ENCODE measurements around the gene FHIT.
"Not testable (repeated sequence)": the region's sequence is repeated elsewhere in the genome, so short reads cannot be mapped to it uniquely, and the experiment has no call there.

FHIT gene

DNA sequence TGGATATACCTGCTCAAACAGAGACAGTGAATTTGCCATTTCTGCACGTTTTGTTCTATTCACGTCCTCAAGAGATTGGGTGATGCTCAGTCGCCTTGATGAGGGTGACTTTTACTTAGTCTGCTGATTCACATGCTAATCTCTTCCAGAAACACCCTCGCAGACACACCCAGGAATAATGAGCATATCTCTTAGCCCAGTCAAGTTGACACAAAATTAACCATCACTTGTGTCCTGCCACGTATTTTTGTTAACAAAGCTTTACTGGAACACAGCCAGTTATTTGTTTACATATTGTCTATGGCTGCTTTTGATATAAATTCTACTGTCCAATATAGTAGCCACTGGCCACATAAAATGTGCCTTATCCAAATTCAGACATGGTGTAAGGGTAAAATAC is 218.3 kb downstream of the FHIT start:
- in situ Hi-C loops (cut with MboI; ENCODE audit: low sequenced_read_pairs, unreplicated experiment), result no loop called here
- TF ChIP-seq, protein P1, sequence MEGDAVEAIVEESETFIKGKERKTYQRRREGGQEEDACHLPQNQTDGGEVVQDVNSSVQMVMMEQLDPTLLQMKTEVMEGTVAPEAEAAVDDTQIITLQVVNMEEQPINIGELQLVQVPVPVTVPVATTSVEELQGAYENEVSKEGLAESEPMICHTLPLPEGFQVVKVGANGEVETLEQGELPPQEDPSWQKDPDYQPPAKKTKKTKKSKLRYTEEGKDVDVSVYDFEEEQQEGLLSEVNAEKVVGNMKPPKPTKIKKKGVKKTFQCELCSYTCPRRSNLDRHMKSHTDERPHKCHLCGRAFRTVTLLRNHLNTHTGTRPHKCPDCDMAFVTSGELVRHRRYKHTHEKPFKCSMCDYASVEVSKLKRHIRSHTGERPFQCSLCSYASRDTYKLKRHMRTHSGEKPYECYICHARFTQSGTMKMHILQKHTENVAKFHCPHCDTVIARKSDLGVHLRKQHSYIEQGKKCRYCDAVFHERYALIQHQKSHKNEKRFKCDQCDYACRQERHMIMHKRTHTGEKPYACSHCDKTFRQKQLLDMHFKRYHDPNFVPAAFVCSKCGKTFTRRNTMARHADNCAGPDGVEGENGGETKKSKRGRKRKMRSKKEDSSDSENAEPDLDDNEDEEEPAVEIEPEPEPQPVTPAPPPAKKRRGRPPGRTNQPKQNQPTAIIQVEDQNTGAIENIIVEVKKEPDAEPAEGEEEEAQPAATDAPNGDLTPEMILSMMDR (IDR thresholded peaks at IDR 0.05; ENCODE audit: borderline replicate concordance, control extremely low read depth, extremely low read depth, insufficient read depth, missing control alignments), result no peak
- DNase-seq (ENCODE audit: low spot score), result no peak

DNA sequence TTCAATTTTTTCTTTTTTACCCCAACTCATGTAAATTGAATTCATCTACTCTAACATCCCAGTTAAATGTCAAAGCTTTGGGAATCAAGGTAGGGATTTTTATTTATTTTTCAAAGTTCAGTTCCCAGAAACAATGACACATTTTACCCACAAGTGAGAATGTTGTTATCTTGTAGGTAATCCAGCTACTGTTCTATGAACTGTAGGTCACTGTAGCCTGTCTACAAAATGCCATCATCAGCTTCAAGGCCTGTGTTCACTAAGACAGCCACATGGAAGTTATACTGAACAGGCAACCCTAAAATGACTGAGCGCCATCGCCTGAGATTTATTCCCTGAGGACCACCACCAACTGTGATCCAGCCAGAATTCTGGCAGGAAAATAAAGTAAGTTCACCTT is 219.7 kb downstream of the FHIT start:
- DNase-seq (ENCODE audit: low spot score), result no peak
- TF ChIP-seq, protein P1 (IDR thresholded peaks at IDR 0.05; ENCODE audit: borderline replicate concordance, control extremely low read depth, extremely low read depth, insufficient read depth, missing control alignments), result no peak
- in situ Hi-C loops (cut with MboI; ENCODE audit: low sequenced_read_pairs, unreplicated experiment), result no loop called here

DNA sequence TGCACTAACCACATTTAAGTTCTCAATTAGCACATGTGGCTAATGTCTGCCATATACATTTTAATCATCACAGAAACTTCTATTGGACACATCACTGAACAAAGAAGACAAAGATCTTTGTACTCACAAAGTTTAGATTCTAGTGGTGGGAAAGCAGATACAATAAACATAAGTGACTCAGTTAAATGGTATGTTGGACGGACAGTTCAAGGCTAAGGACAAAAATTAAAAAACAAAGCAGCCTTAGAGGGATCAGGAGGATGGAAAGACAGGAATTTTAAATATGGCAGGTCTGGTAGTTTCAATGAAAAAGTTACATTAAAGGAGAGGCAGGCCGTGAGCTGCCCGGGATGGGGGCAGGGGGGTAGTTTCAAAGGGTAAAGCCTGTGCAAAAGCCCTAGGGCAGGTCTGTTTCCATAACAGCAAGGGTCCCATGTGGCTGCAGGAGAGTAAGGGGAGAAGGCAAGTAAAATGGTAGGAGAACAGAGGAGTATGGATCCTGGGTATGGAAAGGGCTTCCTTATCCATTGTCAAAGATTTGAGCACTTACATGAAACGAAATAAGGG is 220.7 kb downstream of the FHIT start:
- in situ Hi-C loops (cut with MboI; ENCODE audit: low sequenced_read_pairs, unreplicated experiment), result no loop called here
- TF ChIP-seq, protein P1 (IDR thresholded peaks at IDR 0.05; ENCODE audit: borderline replicate concordance, control extremely low read depth, extremely low read depth, insufficient read depth, missing control alignments), result no peak
- no peak for DNase-seq (ENCODE audit: low spot score)

DNA sequence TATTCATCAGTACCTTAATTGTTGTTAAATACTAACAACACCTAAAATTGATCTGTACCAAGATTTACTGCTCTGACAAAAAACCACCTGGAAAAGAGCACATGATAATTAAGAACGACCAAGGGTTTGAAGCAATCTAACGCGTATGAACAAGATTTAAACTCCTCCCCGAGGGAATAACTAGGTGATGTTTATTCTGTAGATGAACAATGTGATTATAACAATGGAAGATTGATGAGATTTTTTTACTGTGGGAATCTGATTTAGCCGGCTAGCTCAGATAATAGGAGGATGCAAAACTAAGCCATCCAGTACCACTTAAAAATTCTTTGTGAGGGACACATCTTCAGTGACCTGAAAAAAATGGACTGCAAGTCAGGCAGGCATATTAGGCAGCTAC is 222.1 kb downstream of the FHIT start:
- TF ChIP-seq, protein P1 (IDR thresholded peaks at IDR 0.05; ENCODE audit: borderline replicate concordance, control extremely low read depth, extremely low read depth, insufficient read depth, missing control alignments), result no peak
- in situ Hi-C loops (cut with MboI; ENCODE audit: low sequenced_read_pairs, unreplicated experiment), result no loop called here
- no peak for DNase-seq (ENCODE audit: low spot score)

DNA sequence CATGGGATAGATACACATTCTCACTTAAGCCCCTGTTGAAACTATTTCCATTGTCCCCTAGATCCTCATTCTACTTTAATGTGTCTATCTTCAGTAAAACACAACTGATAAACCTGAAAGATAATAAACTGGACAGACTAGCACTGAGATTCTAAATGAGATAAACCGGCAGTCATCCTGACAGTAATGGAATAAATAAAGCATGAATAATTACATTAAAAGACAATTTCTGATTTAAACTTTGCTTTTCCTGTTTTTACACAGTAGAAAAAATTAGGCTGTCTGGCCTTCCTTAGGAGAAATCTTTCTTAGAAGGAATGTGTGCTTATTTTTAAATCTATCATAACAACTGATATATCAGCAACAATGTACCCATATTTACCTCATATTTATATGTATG is 232.4 kb downstream of the FHIT start:
- in situ Hi-C loops (cut with MboI; ENCODE audit: low sequenced_read_pairs, unreplicated experiment), result no loop called here
- DNase-seq (ENCODE audit: low spot score), result no peak
- TF ChIP-seq, protein P1 (IDR thresholded peaks at IDR 0.05; ENCODE audit: borderline replicate concordance, control extremely low read depth, extremely low read depth, insufficient read depth, missing control alignments), result no peak

DNA sequence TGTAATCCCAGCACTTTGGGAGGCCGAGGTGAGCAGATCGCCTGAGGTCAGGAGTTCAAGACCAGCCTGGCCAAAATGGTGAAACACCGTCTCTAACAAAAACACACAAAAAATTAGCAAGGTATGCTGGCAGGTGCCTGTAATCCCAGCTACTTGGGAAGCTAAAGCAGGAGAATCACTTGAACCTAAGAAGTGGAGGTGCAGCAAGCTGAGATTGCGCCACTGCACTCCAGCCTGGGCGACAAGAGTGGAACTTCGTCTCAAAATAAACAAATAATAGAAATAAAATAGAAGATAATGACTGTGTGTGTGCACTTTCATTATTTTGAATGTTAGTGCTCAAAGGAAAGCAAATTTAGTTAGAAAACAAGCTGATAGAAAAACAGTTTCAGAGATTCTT is 234.2 kb downstream of the FHIT start:
- in situ Hi-C loops (cut with MboI; ENCODE audit: low sequenced_read_pairs, unreplicated experiment); DNase-seq (ENCODE audit: low spot score): not testable (repeated sequence)

DNA sequence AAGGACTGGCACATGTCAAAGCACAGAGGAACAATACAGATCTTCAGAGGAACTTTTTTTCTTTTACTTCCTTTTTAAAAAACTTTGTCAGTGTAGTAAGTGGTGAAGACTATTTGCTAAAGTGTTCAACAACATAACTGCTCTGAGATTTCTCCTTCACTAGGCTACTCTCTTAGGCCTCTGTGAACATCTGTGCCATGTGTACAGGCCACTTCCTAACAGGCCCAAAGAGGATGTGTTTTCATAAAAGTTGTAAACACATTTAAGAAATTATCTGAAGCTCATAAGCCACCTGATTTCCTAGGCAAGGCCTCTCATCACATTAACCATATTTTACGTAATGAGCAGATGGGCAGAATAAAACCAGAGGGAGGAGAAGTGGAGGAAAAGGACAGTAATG is 235.4 kb downstream of the FHIT start:
- in situ Hi-C loops (cut with MboI; ENCODE audit: low sequenced_read_pairs, unreplicated experiment), result no loop called here
- DNase-seq (ENCODE audit: low spot score), result no peak
- TF ChIP-seq, protein P1 (IDR thresholded peaks at IDR 0.05; ENCODE audit: borderline replicate concordance, control extremely low read depth, extremely low read depth, insufficient read depth, missing control alignments), result no peak
